ENCODE measurements around the gene LIPC.
"Not testable (repeated sequence)": the region's sequence is repeated elsewhere in the genome, so short reads cannot be mapped to it uniquely, and the experiment has no call there.

Gene LIPC

DNA sequence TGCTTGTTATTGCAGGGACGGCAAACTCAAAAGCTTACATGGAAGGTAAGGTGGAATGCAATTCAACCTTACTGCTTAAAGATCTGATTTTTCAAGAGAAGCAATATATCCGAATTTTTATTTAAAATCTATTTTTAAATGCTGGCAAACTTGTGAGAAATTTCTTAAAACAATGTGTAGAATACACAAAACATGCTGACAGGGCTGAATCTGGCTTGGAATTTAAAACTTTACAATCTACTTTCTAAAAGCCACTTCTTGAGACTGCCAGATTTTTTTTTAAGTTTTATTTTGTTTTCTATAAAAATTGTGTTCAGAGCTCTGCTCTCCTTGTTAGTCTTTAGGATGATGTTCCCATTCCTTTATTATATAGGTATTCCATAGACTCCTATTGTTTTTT is 171.0 kb downstream of the LIPC start:
- ChIA-PET POLR2A (no interaction called here), CTCF (no interaction called here)
- TF ChIP-seq, protein P1, sequence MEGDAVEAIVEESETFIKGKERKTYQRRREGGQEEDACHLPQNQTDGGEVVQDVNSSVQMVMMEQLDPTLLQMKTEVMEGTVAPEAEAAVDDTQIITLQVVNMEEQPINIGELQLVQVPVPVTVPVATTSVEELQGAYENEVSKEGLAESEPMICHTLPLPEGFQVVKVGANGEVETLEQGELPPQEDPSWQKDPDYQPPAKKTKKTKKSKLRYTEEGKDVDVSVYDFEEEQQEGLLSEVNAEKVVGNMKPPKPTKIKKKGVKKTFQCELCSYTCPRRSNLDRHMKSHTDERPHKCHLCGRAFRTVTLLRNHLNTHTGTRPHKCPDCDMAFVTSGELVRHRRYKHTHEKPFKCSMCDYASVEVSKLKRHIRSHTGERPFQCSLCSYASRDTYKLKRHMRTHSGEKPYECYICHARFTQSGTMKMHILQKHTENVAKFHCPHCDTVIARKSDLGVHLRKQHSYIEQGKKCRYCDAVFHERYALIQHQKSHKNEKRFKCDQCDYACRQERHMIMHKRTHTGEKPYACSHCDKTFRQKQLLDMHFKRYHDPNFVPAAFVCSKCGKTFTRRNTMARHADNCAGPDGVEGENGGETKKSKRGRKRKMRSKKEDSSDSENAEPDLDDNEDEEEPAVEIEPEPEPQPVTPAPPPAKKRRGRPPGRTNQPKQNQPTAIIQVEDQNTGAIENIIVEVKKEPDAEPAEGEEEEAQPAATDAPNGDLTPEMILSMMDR (IDR thresholded peaks at IDR 0.05; ENCODE audit: insufficient read depth, low read length, missing control alignments) = no peak

DNA sequence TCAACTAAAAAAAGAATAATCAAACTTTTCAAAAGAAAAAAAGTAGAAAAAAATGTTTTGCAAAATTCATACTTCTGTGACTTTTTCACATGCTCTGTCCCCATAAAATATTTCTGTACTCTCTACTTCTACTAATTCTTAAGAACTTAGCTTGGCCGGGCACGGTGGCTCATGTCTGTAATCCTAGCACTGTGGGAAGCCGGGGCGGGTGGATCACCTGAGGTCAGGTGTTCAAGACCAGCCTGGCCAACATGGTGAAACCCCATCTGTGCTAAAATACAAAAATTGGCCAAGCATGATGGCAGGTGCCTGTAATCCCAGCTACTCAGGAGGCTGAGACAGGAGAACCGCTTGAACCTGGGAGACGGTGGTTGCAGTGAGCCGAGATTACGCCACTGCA is 172.1 kb downstream of the LIPC start:
- CTCF ChIA-PET; POLR2A ChIA-PET; DNase-seq (ENCODE audit: low read depth, low spot score); H3K4me3 ChIP-seq (ENCODE audit: low read depth, low read length): not testable (repeated sequence)

More for the DNA sequence above, 171.0 kb downstream of the LIPC start:
- H3K4me3 ChIP-seq (ENCODE audit: low read depth, low read length) = no peak overlapping the region
- DNase-seq (ENCODE audit: low read depth, low spot score) = no peak

DNA sequence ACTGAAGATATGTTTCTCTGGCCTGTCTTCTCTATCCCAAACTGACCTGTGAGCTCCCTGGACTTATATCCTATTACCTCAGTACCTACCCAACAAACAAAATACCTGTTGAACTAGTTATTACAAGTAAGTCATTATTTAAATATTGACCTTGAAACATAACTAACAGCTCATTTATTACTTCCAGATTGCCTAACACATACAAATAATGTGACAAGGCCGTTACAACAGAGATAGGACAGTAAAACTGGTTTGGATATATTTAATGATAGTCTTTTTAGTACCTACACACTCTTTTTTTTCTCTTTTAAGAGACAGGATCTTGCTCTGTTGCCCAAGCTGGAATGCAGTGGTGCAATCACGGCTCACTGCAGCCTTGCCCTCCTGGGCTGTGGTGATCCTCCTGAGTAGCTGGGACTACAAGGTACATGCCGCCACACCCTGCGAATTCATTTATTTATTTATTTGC is 172.7 kb downstream of the LIPC start:
- TF ChIP-seq, protein P1 (IDR thresholded peaks at IDR 0.05; ENCODE audit: insufficient read depth, low read length, missing control alignments) = no peak
- ChIA-PET CTCF (no interaction called here), POLR2A (no interaction called here)
- no peak overlapping the region for H3K4me3 ChIP-seq (ENCODE audit: low read depth, low read length)
- no peak for DNase-seq (ENCODE audit: low read depth, low spot score)

DNA sequence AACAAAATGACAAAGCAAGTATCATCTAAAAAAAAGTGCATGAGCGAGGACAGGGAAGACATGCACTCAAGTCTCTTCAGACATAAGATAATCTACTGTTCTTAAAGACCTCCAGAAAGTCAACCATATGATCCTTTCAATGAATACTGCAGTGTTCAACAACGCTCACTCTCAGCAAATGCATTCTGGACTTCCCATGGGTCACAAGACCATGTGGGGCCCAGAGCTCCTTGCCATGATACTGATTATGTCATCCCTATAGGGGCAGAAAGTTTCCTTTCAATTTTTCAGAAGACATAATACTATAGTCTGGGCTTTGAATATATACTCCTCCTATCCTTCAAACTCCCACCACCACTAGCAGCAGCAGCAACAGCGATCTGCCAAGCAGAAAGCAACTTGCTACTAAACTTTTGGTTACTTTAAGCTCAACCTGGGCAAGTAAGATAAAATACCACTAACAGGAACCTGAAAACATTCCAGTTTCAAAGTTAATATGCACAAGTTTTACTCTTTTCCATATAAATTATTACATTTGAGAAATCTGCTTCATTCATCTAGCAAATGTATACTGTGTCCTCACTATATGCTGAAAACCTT is 174.2 kb downstream of the LIPC start:
- POLR2A ChIA-PET = no interaction called here
- CTCF ChIA-PET = no interaction called here
- DNase-seq (ENCODE audit: low read depth, low spot score) = no peak
- TF ChIP-seq, protein P1 (IDR thresholded peaks at IDR 0.05; ENCODE audit: insufficient read depth, low read length, missing control alignments) = no peak
- H3K4me3 ChIP-seq (ENCODE audit: low read depth, low read length) = no peak overlapping the region

DNA sequence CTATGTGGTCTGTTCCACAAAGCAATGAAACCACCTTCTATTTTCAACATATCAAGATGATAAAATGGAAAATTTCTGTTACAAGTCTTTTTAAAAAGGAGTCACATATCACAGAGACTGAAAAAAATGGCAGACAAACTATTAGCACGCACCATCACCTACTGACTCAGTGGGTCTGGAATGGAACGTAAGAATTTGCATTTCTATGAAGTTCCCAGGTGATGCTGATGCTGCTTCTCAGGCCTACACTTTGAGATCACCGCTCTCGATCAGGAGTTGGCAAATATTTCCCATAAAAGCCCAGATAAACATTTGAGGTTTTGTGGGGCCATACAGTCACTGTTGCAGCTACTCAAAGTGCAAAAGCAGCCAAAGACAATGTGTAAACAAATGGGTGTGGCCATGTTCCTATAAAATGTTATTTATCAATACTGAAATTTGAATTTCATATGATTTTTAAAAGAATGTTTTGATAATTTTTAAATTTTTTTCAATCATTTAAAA is 174.8 kb downstream of the LIPC start:
- POLR2A ChIA-PET = no interaction called here
- TF ChIP-seq, protein P1 (IDR thresholded peaks at IDR 0.05; ENCODE audit: insufficient read depth, low read length, missing control alignments) = no peak
- H3K4me3 ChIP-seq (ENCODE audit: low read depth, low read length) = no peak overlapping the region
- CTCF ChIA-PET = no interaction called here
- no peak for DNase-seq (ENCODE audit: low read depth, low spot score)

DNA sequence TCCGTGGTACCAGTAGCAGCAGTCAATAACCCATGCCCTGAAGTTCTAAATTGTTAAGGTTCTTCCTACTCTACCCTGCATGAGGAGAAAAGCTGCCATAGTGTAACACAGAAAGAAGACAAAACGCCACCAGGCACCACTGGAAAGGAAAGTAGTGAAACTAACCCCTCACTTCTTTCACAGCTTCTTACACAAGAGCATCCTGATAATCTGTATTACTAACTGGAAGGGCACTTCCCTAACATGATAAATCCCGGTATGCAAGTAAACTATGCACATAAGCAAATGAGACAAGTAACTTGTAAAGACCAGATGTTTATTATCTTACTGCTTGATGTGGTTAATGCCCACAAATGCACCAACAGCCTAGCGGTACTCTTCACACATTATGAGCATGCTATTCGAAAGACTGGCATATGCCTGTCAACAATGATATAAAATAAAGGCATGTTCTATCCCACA is 176.4 kb downstream of the LIPC start:
- peak; percentile 55 for DNase-seq (ENCODE audit: low read depth, low spot score)
- TF ChIP-seq, protein P1 (IDR thresholded peaks at IDR 0.05; ENCODE audit: insufficient read depth, low read length, missing control alignments) = no peak
- CTCF ChIA-PET = interaction anchor here (0.6 to 1.3 kb wide), 2 partner anchors 141 to 237 kb away, joined by 3 read pairs; partner anchors contain the start of gene ADAM10

DNA sequence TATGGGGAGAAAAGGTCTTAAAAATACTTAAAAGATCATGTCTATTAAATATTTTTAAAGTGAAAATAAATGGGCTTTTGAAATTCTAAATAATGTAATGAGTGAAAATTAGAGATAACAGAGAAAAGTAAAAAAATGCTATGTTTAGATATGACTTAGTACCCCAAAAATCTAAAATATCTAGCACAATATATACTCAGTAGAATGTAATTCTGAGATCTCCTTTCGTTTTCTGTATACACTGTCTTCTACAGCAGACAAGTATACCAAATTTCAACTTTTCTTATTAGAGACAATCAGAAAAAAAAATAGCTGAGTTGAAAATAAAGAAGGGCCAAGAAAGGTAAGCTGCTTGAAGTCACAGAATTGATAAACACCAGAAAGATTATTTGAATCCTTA is 176.9 kb downstream of the LIPC start:
- no peak overlapping the region for H3K4me3 ChIP-seq (ENCODE audit: low read depth, low read length)
- POLR2A ChIA-PET = no interaction called here
- TF ChIP-seq, protein P1 (IDR thresholded peaks at IDR 0.05; ENCODE audit: insufficient read depth, low read length, missing control alignments) = no peak
- CTCF ChIA-PET = interaction anchor here (0.6 to 1.3 kb wide), 2 partner anchors 141 to 236 kb away, joined by 3 read pairs; partner anchors contain the start of gene ADAM10
- no peak for DNase-seq (ENCODE audit: low read depth, low spot score)

More for the DNA sequence above, 176.4 kb downstream of the LIPC start:
- POLR2A ChIA-PET = no interaction called here
- no peak overlapping the region for H3K4me3 ChIP-seq (ENCODE audit: low read depth, low read length)

Data from AG04449 (cell line).